GM12892 (cell line): ENCODE results near the gene GAL.

Source experiments
- POLR2A ChIP-seq: IDR thresholded peaks from 2 replicates; pipeline ENCODE4 v1.6.1; 2011; ENCODE audit warnings: low read depth, low read length, control low read depth
- POLR2AphosphoS5 ChIP-seq: IDR thresholded peaks from 2 replicates; pipeline ENCODE4 v1.6.1; 2011; ENCODE audit warnings: low read depth, low read length, control low read depth
- TAF1 ChIP-seq: IDR thresholded peaks from 2 replicates; pipeline ENCODE4 v1.6.1; 2011; ENCODE audit warnings: low read depth, mild to moderate bottlenecking, control low read depth, low read length, borderline replicate concordance

DNA sequence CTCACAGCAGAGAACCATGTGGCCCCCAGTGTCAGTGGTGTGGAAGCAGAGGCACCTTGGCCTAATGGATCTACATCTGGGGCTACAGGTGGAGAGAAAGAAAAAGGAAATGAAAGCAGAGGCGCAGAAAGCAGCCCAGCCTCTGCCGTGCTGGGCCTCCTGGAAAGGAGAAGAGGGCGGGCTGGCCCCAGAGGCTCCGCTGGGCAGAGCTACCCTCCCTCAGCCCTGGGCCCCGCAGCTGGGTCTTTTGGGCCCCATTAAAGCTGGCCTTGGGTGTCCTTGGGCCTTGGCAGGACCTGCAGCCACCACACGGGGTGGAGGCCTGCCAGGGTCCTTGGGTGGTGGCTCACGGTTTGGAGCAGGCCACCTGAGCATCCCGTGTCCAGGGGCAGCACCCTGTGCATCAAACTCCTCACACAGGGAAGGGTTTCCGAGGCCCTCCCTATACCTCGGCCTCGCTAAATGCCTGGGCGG is 31.6 kb upstream of the GAL start:
- no peak for TF ChIP-seq POLR2AphosphoS5
- TF ChIP-seq TAF1 = no peak
- no peak for TF ChIP-seq POLR2A
